ENCODE measurements around the gene MTA1. TPM values are rescaled to one million over a fixed set of nuclear protein-coding genes. Genes with fewer than 3 reads are reported as not detected.

Gene MTA1
- polyA plus RNA-seq, 4 donors, result 92.8 to 167 (median 112) TPM

GRCh38 chr14:105492971-105493871 lies 73.6 kb downstream of the MTA1 start:
- DNase-seq (ENCODE audit: low read depth in 4 of 4, low spot score in 3 of 4), result no peak

GRCh38 chr14:105493921-105494605 lies 74.4 kb downstream of the MTA1 start:
- DNase-seq (ENCODE audit: low read depth in 4 of 4, low spot score in 3 of 4), result no peak

GRCh38 chr14:105494606-105494929 lies 74.9 kb downstream of the MTA1 start:
- DNase-seq (ENCODE audit: low read depth in 4 of 4, low spot score in 3 of 4), result no peak

GRCh38 chr14:105495101-105495989 lies 75.7 kb downstream of the MTA1 start:
- no peak for DNase-seq (ENCODE audit: low read depth in 4 of 4, low spot score in 3 of 4)

- DNase-seq (ENCODE audit: low read depth in 4 of 4, low spot score in 3 of 4), result no peak
Observed at GRCh38 chr14:105495990-105496830, 76.6 kb downstream of the MTA1 start.

GRCh38 chr14:105496831-105497591 lies 77.4 kb downstream of the MTA1 start:
- DNase-seq (ENCODE audit: low read depth in 4 of 4, low spot score in 3 of 4), result no peak

GRCh38 chr14:105497671-105498429 lies 78.2 kb downstream of the MTA1 start:
- DNase-seq (ENCODE audit: low read depth in 4 of 4, low spot score in 3 of 4), result no peak

- no peak for DNase-seq (ENCODE audit: low read depth in 4 of 4, low spot score in 3 of 4)
Observed at GRCh38 chr14:105498430-105499255, 79.0 kb downstream of the MTA1 start.

GRCh38 chr14:105499256-105500035 lies 79.8 kb downstream of the MTA1 start:
- no peak for DNase-seq (ENCODE audit: low read depth in 4 of 4, low spot score in 3 of 4)

- no peak for DNase-seq (ENCODE audit: low read depth in 4 of 4, low spot score in 3 of 4)
Observed at GRCh38 chr14:105500036-105500725, 80.6 kb downstream of the MTA1 start.

- no peak for DNase-seq (ENCODE audit: low read depth in 4 of 4, low spot score in 3 of 4)
Observed at GRCh38 chr14:105500726-105501101, 81.1 kb downstream of the MTA1 start.

- no peak for DNase-seq (ENCODE audit: low read depth in 4 of 4, low spot score in 3 of 4)
Observed at GRCh38 chr14:105501504-105502291, 82.1 kb downstream of the MTA1 start.

- DNase-seq (ENCODE audit: low read depth in 4 of 4, low spot score in 3 of 4), result no peak
Observed at GRCh38 chr14:105502446-105503295, 83.0 kb downstream of the MTA1 start.

GRCh38 chr14:105503296-105503640 lies 83.6 kb downstream of the MTA1 start:
- DNase-seq (ENCODE audit: low read depth in 4 of 4, low spot score in 3 of 4), result no peak
